A549 (cell line): ENCODE data around the gene GTF2F1. TPM values are rescaled to one million over a fixed set of nuclear protein-coding genes. Genes with fewer than 3 reads are reported as not detected.
"Not testable (repeated sequence)": the region's sequence is repeated elsewhere in the genome, so short reads cannot be mapped to it uniquely, and the experiment has no call there.

Experiments
- ATAC-seq, 2 experiments: fragments of 200-7000 bp in 1 of 2; fragments of >200 bp in 1 of 2; cut with Nextera tagmentation in 1 of 2; cut with Tn5 transposase in 1 of 2; 3 replicates each; pipeline versions ENCODE4 v1.8.0 to v1.9.1; 2018 to 2020; ENCODE audit warnings: mild to moderate bottlenecking in 1 of 2, moderate library complexity in 1 of 2
- CTCF ChIA-PET: fragments of 300-600 bp; sonication (Branson Sonifier 250); formaldehyde crosslinking; extraction: SDS; loops from one replicate; lab custom pipeline; 2021; ENCODE audit warnings: antibody characterized with exemption, inconsistent platforms; lab: Yijun Ruan, JAX
- POLR2A ChIA-PET: fragments of 350-600 bp; formaldehyde crosslinking; extraction: SDS; loops from one replicate; lab custom pipeline; 2021; ENCODE audit warnings: antibody characterized with exemption, inconsistent platforms; lab: Yijun Ruan, JAX
- DNase-seq, 2 experiments: peaks; one replicate each; pipeline versions ENCODE4 v3.0.0 to v3.0.0-alpha.2; 2011 to 2016; ENCODE audit warnings: low read depth in 1 of 2, low spot score in 1 of 2
- FAIRE-seq: peaks from 2 replicates; lab custom pipeline; 2011; peaks lifted over from hg19 to GRCh38; lab: Jason Lieb, UNC
- H3K27ac ChIP-seq, 2 experiments: fragments of >200 bp; sonication (Bioruptor Twin); formaldehyde crosslinking; 3 replicates each; pipeline ENCODE4 v1.5.1; 2016 to 2017
- H3K4me1 ChIP-seq: fragments of >200 bp; sonication (Bioruptor Twin); formaldehyde crosslinking; 3 replicates; pipeline ENCODE4 v1.6.1; 2016
- H3K4me2 ChIP-seq: fragments of >200 bp; sonication (Bioruptor Twin); formaldehyde crosslinking; 3 replicates; pipeline ENCODE4 v1.6.1; 2016
- H3K4me3 ChIP-seq: fragments of >200 bp; sonication (Bioruptor Twin); formaldehyde crosslinking; 3 replicates; pipeline ENCODE4 v1.5.1; 2016
- H3K9me3 ChIP-seq: fragments of >200 bp; sonication (Bioruptor Twin); formaldehyde crosslinking; 3 replicates; pipeline ENCODE4 v1.6.1; 2016
- BCL3 ChIP-seq: fragments of >200 bp; sonication (Bioruptor Twin); formaldehyde crosslinking; IDR thresholded peaks from 3 replicates; pipeline ENCODE4 v1.6.1; 2016
- CBX2 ChIP-seq: fragments of 200-600 bp; sonication (generic); IDR thresholded peaks from 2 replicates; pipeline ENCODE4 v1.6.1; 2016; ENCODE audit warnings: low read depth, mild to moderate bottlenecking, borderline replicate concordance
- CBX8 ChIP-seq: fragments of 200-600 bp; sonication (generic); IDR thresholded peaks from 2 replicates; pipeline ENCODE4 v1.6.1; 2016
- CEBPB ChIP-seq, 2 experiments: fragments of >200 bp in 1 of 2; sonication (Bioruptor Twin) in 1 of 2; formaldehyde crosslinking in 1 of 2; IDR thresholded peaks; 2 replicates each; pipeline ENCODE4 v1.6.1; 2012 to 2016
- CHD4 ChIP-seq: fragments of 200-600 bp; sonication (generic); IDR thresholded peaks from 2 replicates; pipeline ENCODE4 v1.6.1; 2016; ENCODE audit warnings: antibody characterized with exemption, mild to moderate bottlenecking, borderline replicate concordance
- EHMT2 ChIP-seq: fragments of 200-600 bp; sonication (generic); IDR thresholded peaks from 2 replicates; pipeline ENCODE4 v1.6.1; 2016; ENCODE audit warnings: antibody characterized with exemption, low read depth, mild to moderate bottlenecking, moderate library complexity
- GATA3 ChIP-seq: IDR thresholded peaks from 2 replicates; pipeline ENCODE4 v1.6.1; 2012; ENCODE audit warnings: borderline replicate concordance
- HDAC2 ChIP-seq: fragments of 200-600 bp; sonication (generic); IDR thresholded peaks from 2 replicates; pipeline ENCODE4 v1.6.1; 2016
- HES2 ChIP-seq: fragments of >200 bp; sonication (Bioruptor Twin); formaldehyde crosslinking; IDR thresholded peaks from 2 replicates; pipeline ENCODE4 v1.6.1; 2016
- HMGXB4 ChIP-seq: fragments of 250-450 bp; sonication (Bioruptor Pico); IDR thresholded peaks from 2 replicates; pipeline ENCODE4 v1.5.0; 2021; ENCODE audit warnings: mild to moderate bottlenecking, moderate library complexity, borderline replicate concordance
- HOXA7 ChIP-seq: fragments of 250-450 bp; sonication (Bioruptor Pico); IDR thresholded peaks from 2 replicates; pipeline ENCODE4 v1.5.0; 2020; ENCODE audit warnings: mild to moderate bottlenecking, moderate library complexity
- HOXB5 ChIP-seq: fragments of 250-450 bp; sonication (Bioruptor Pico); IDR thresholded peaks from 2 replicates; pipeline ENCODE4 v1.5.0; 2020; ENCODE audit warnings: mild to moderate bottlenecking, moderate library complexity
- KDM1A ChIP-seq: fragments of 200-600 bp; sonication (generic); IDR thresholded peaks from 2 replicates; pipeline ENCODE4 v1.6.1; 2016; ENCODE audit warnings: low read depth, mild to moderate bottlenecking
- MAFK ChIP-seq: fragments of 450-650 bp; IDR thresholded peaks from 2 replicates; pipeline ENCODE4 v1.6.1; 2014; ENCODE audit not compliant: partially characterized antibody
- MAZ ChIP-seq: fragments of 150-350 bp; IDR thresholded peaks from 2 replicates; pipeline ENCODE4 v1.6.1; 2014; ENCODE audit warnings: antibody characterized with exemption, low read depth, low read length, borderline replicate concordance
- MYC ChIP-seq: IDR thresholded peaks from 2 replicates; pipeline ENCODE4 v1.6.1; 2012; ENCODE audit warnings: mild to moderate bottlenecking, inconsistent platforms, low read length, improper control_type of control experiment, borderline replicate concordance
- NPAS2 ChIP-seq: fragments of 250-450 bp; sonication (Bioruptor Pico); IDR thresholded peaks from 2 replicates; pipeline ENCODE4 v1.8.0; 2022; ENCODE audit warnings: mild to moderate bottlenecking, moderate library complexity, borderline replicate concordance
- POLR2A ChIP-seq: IDR thresholded peaks from 2 replicates; pipeline ENCODE4 v1.6.1; 2012; ENCODE audit warnings: mild to moderate bottlenecking, low read length
- RAD21 ChIP-seq, 2 experiments: fragments of >200 bp in 1 of 2; sonication (Bioruptor Twin) in 1 of 2; formaldehyde crosslinking in 1 of 2; IDR thresholded peaks in 1 of 2; conservative IDR thresholded peaks in 1 of 2; 2 replicates in 1 of 2; 3 replicates in 1 of 2; pipeline ENCODE4 v1.6.1; 2012 to 2018; ENCODE audit warnings: inconsistent platforms in 1 of 2
- RFX5 ChIP-seq: fragments of 450-650 bp; IDR thresholded peaks from 2 replicates; pipeline ENCODE4 v1.7.1; 2014; ENCODE audit warnings: antibody characterized with exemption, mild to moderate bottlenecking, moderate library complexity
- RNF2 ChIP-seq: fragments of 200-600 bp; sonication (generic); IDR thresholded peaks from 2 replicates; pipeline ENCODE4 v1.6.1; 2016; ENCODE audit warnings: low read depth, mild to moderate bottlenecking, antibody characterized with exemption, moderate library complexity, borderline replicate concordance
- SMC3 ChIP-seq: fragments of >200 bp; sonication (Bioruptor Twin); formaldehyde crosslinking; IDR thresholded peaks from 3 replicates; pipeline ENCODE4 v1.6.1; 2018; ENCODE audit warnings: inconsistent platforms
- WGBS: methylation state at CpG from one replicate; pipeline ENCODE4 v1.1.6; 2017; ENCODE audit errors: missing lambda C conversion rate; 5-methylcytosine and 5-hydroxymethylcytosine counted together
- polyA plus RNA-seq, 4 experiments: library from polyadenylated mRNA; depleted of rRNA in 3 of 4; stranded (reverse); fragments of >200 nt; fragmentation: RNase III in 1 of 4; extraction: RNeasy Plus Mini Kit Qiagen cat#74134 plus additional on column Dnase treatment in 1 of 4; gene quantifications; 2 replicates in 3 of 4; 3 replicates in 1 of 4; pipeline ENCODE4 v1.2.3, GENCODE V29; 2011 to 2017
- TF ChIP-seq, protein P1 (sequence below): IDR thresholded peaks from 2 replicates; pipeline ENCODE4 v1.6.1; 2012; ENCODE audit warnings: low read depth, borderline replicate concordance

GTF2F1 gene
- polyA plus RNA-seq, 2 of the 4 experiments (the other 2 are of a cell fraction) = 39.0 to 75.3 TPM

DNA sequence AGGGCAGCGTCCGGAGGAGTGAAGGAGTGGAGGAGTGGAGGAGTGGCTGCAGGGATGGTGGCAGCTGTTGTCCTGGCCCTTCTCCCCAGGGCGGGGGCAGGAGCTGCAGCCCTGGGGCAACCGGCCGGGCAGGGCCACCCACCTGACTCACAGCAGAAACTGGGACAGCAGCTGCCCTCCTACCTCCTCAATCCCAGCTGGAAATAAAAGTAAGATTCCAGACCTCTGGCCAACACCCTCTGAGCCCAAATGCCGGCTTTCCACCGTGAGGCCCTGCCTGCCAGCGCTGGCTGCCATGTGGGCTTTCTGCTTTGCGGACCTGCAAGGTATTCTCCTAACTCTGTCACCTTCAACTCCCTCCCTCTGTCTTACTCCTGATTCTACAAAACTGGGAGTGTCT lies 35.0 kb downstream of the GTF2F1 start:
- H3K4me2 ChIP-seq = no peak overlapping the region
- H3K4me3 ChIP-seq = no peak overlapping the region
- peaks cover 7% of the 10 kb centered on the region; the same call in 1 of the 3 replicates for H3K4me1 ChIP-seq
- no peak for DNase-seq
- ChIA-PET POLR2A (interaction anchor here (0.9 kb wide), 1 partner anchor 15 kb away, joined by 3 read pairs; the partner anchor contains the start of gene ALKBH7), CTCF (interaction anchor here (0.6 to 1.6 kb wide), 3 partner anchors 139 to 554 kb away, joined by 3 to 4 read pairs (median 3); no protein-coding TSS in a partner anchor)
- FAIRE-seq = no peak
- TF ChIP-seq CBX8 (no peak), HDAC2 (no peak), RNF2 (no peak), HOXA7 (CRISPR knock-in tag) (no peak), HES2 (no peak), KDM1A (no peak), SMC3 (no peak), CHD4 (no peak)
- TF ChIP-seq, protein P1, sequence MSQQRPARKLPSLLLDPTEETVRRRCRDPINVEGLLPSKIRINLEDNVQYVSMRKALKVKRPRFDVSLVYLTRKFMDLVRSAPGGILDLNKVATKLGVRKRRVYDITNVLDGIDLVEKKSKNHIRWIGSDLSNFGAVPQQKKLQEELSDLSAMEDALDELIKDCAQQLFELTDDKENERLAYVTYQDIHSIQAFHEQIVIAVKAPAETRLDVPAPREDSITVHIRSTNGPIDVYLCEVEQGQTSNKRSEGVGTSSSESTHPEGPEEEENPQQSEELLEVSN = no peak
- no peak for ATAC-seq
- H3K9me3 ChIP-seq = no peaks in the 10 kb centered on the region
- 88% methylated on average over 6 of the region's 9 CpGs for WGBS
- no peak overlapping the region for H3K27ac ChIP-seq

GRCh38 chr19:6357174-6357573 lies 35.8 kb downstream of the GTF2F1 start:
- H3K9me3 ChIP-seq = no peaks in the 10 kb centered on the region
- WGBS = 81% methylated on average over 14 of the region's 14 CpGs
- ATAC-seq (no peak), FAIRE-seq (no peak), DNase-seq (no peak)
- H3K27ac ChIP-seq = no peak overlapping the region
- POLR2A ChIA-PET = interaction anchor here (0.7 to 0.9 kb wide), 2 partner anchors 15 to 139 kb away, joined by 3 to 4 read pairs; partner anchors contain the start of gene ALKBH7
- CTCF ChIA-PET = interaction anchor here (1.6 kb wide), 1 partner anchor 310 kb away, joined by 4 read pairs; no protein-coding TSS in a partner anchor
- TF ChIP-seq HOXB5 (CRISPR knock-in tag) (no peak), NPAS2 (CRISPR knock-in tag) (no peak), RAD21 (conservative IDR thresholded peaks at IDR 0.05 in 1 of 2, IDR thresholded peaks at IDR 0.05 in 1 of 2) (no peak), HMGXB4 (CRISPR knock-in tag) (no peak), MYC (no peak), POLR2A (no peak), MAZ (no peak), CBX8 (no peak), HOXA7 (CRISPR knock-in tag) (no peak), GATA3 (no peak), MAFK (no peak), EHMT2 (no peak), CBX2 (no peak), BCL3 (no peak), RFX5 (no peak), CEBPB (IDR thresholded peaks at IDR 0.05) (no peak)
- H3K4me1 ChIP-seq = peaks cover under 1% of the 10 kb centered on the region; the same call in 1 of the 3 replicates
- H3K4me3 ChIP-seq = no peak overlapping the region
- H3K4me2 ChIP-seq = no peak overlapping the region

DNA sequence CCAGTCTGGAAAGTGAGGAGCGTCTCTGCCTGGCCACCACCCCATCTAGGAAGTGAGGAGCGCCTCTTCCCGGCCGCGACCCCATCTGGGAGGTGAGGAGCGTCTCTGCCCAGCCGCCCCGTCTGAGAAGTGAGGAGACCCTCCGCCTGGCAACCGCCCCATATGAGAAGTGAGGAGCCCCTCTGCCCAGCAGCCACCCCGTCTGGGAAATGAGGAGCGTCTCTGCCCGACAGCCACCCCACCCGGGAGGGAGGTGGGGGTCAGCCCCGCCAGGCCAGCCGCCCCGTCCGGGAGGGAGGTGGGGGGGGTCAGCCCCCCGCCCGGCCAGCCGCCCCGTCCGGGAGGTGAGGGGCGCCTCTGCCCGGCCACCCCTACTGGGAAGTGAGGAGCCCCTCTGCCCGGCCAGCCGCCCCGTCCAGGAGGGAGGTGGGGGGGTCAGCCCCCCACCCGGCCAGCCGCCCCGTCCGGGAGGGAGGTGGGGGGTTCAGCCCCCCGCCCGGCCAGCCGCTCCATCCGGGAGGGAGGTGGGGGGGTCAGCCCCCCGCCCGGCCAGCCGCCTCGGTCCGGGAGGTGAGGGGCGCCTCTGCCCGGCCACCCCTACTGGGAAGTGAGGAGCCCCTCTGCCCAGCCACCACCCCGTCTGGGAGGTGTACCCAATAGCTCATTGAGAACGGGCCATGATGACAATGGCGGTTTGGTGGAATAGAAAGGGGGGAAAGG lies 37.5 kb downstream of the GTF2F1 start:
- 32% methylated on average over 3 of the region's 46 CpGs for WGBS
- FAIRE-seq, ATAC-seq, H3K4me3 ChIP-seq, H3K4me1 ChIP-seq, H3K9me3 ChIP-seq, H3K4me2 ChIP-seq, DNase-seq, POLR2A ChIA-PET, H3K27ac ChIP-seq: not testable (repeated sequence)
- CTCF ChIA-PET = interaction anchor here (1.8 kb wide), 1 partner anchor 307 kb away, joined by 7 read pairs; no protein-coding TSS in a partner anchor
